HG03175 (cell line): ENCODE data around the gene CD101.

ENCODE experiments used
- ATAC-seq: cut with Tn5 transposase; IDR thresholded peaks from one replicate; pipeline ENCODE4 v1.9.1; 2021; ENCODE audit warnings: mild to moderate bottlenecking, moderate library complexity; ENCODE audit not compliant: unreplicated experiment

CD101 gene

GRCh38 chr1:117014209-117014608, 12.6 kb downstream of the CD101 start:
- no peak for ATAC-seq

- no peak for ATAC-seq
Measured at GRCh38 chr1:117015724-117016123, 14.2 kb downstream of the CD101 start.

GRCh38 chr1:117017062-117017461, 15.5 kb downstream of the CD101 start:
- no peak for ATAC-seq

- ATAC-seq = no peak
Measured at GRCh38 chr1:117017648-117018047, 16.1 kb downstream of the CD101 start.

- ATAC-seq = no peak
Measured at GRCh38 chr1:117020526-117021156, 19.1 kb downstream of the CD101 start.

GRCh38 chr1:117022114-117022513, 20.6 kb downstream of the CD101 start:
- no peak for ATAC-seq

GRCh38 chr1:117025568-117025967, 24.0 kb downstream of the CD101 start:
- ATAC-seq = no peak

- no peak for ATAC-seq
Measured at GRCh38 chr1:117026361-117026760, 24.8 kb downstream of the CD101 start.

- no peak for ATAC-seq
Measured at GRCh38 chr1:117029685-117030084, 28.1 kb downstream of the CD101 start.

- no peak for ATAC-seq
Measured at GRCh38 chr1:117030271-117030877, 28.8 kb downstream of the CD101 start.

GRCh38 chr1:117032266-117032665, 30.7 kb downstream of the CD101 start:
- no peak for ATAC-seq

- no peak for ATAC-seq
Measured at GRCh38 chr1:117032681-117033539, 31.4 kb downstream of the CD101 start.

- no peak for ATAC-seq
Measured at GRCh38 chr1:117033772-117034171, 32.2 kb downstream of the CD101 start.

GRCh38 chr1:117034791-117035290, 33.3 kb downstream of the CD101 start:
- ATAC-seq = no peak

GRCh38 chr1:117036018-117036461, 34.5 kb downstream of the CD101 start:
- no peak for ATAC-seq

- no peak for ATAC-seq
Measured at GRCh38 chr1:117037802-117038201, 36.2 kb downstream of the CD101 start.

- no peak for ATAC-seq
Measured at GRCh38 chr1:117038236-117038635, 36.7 kb downstream of the CD101 start.

GRCh38 chr1:117044217-117044616, 42.7 kb downstream of the CD101 start:
- no peak for ATAC-seq

GRCh38 chr1:117045644-117046043, 44.1 kb downstream of the CD101 start:
- ATAC-seq = no peak

- no peak for ATAC-seq
Measured at GRCh38 chr1:117046781-117047180, 45.2 kb downstream of the CD101 start.

- ATAC-seq = no peak
Measured at GRCh38 chr1:117047271-117047670, 45.7 kb downstream of the CD101 start.

- ATAC-seq = no peak
Measured at GRCh38 chr1:117049857-117050256, 48.3 kb downstream of the CD101 start.
